Ishikawa (cell line): ENCODE data around the gene NHSL2.

Experiments
- EP300 ChIP-seq: IDR thresholded peaks from 2 replicates; pipeline ENCODE4 v1.6.1; 2012; ENCODE audit warnings: borderline replicate concordance
- RAD21 ChIP-seq: IDR thresholded peaks from 2 replicates; pipeline ENCODE4 v1.6.1; 2012; ENCODE audit warnings: low read depth
- TCF12 ChIP-seq: IDR thresholded peaks from 2 replicates; pipeline ENCODE4 v1.6.1; 2012; ENCODE audit warnings: low read depth
- TEAD4 ChIP-seq: IDR thresholded peaks from 2 replicates; pipeline ENCODE4 v1.6.1; 2012

GRCh38 chrX:72043636-72044035 lies 133.0 kb downstream of the NHSL2 start:
- TF ChIP-seq EP300 (no peak), TCF12 (no peak), RAD21 (no peak), TEAD4 (no peak)
